ENCODE measurements around the gene JPT1.
A peak's percentile ranks its signal among the peaks of the same experiment; 100 is the strongest.
"Not testable (repeated sequence)": the region's sequence is repeated elsewhere in the genome, so short reads cannot be mapped to it uniquely, and the experiment has no call there.

The JPT1 gene

DNA sequence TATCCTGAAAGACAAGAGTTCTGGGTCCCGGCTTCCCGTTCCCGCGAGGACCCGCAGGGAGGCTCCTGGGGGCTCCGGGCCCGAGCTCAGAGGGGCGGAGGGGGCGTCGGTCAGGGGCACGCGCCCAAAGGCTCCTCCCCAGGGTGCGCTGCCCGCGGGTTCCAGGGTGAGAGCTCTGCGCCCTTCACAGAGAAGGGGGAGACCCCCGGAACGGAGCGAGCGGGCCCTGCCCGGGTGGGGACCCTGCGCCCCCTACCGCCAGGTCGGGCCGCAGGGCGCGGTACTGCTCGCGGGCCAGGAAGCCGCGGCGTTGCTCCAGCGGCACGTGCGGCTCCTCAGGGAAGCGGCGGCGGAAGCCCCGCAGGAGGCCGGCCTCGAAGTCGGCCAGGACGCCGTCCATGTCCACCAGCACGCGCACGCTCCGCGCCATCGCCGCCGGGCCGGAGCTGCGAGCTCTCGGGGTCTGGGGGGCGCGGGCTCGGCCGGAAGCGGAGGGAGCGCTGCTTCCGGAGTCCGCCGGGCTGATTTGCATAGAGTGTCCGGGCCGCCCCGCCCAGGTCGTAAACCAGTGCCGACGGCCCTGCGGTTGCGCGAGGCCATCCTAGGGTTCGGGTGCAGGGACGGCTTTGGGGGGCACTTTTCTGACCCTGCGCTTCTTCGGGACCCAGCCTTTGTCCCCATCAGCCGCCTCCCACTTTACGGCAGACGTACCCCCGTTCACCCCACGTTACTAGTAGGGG, 22.9 kb downstream of the JPT1 start, which contains the start of gene NT5C:
NT5C (minus strand) TSS at position 465 of the 740 bp plus-strand sequence; CDS start at position 430, 35 bp downstream.
- H3K27me3 ChIP-seq (replicated peaks; ENCODE audit: control insufficient read depth, insufficient read depth, low read length, poor library complexity, severe bottlenecking), result no peaks in the 10 kb centered on the region
- H3K4me3 ChIP-seq (ENCODE audit: insufficient read depth, low read depth, low read length, poor library complexity, severe bottlenecking), result peak within 1 kb of the TSS; percentile 90
- DNase-seq, result peak in 2 of 3 donors; percentile 24 to 51
- peaks cover 15% of the 10 kb centered on the region for H3K36me3 ChIP-seq (ENCODE audit: control insufficient read depth, insufficient read depth, low read length)
- peaks cover 11% of the 10 kb centered on the region for H3K4me1 ChIP-seq (ENCODE audit: control insufficient read depth, insufficient read depth, low read length, poor library complexity, severe bottlenecking)
- no peaks in the 10 kb centered on the region for H3K9me3 ChIP-seq (ENCODE audit: control insufficient read depth, low read length)
- peak within 1 kb of the TSS; percentile 71 for H3K27ac ChIP-seq (ENCODE audit: insufficient read depth, low read length, poor library complexity, severe bottlenecking)

DNA sequence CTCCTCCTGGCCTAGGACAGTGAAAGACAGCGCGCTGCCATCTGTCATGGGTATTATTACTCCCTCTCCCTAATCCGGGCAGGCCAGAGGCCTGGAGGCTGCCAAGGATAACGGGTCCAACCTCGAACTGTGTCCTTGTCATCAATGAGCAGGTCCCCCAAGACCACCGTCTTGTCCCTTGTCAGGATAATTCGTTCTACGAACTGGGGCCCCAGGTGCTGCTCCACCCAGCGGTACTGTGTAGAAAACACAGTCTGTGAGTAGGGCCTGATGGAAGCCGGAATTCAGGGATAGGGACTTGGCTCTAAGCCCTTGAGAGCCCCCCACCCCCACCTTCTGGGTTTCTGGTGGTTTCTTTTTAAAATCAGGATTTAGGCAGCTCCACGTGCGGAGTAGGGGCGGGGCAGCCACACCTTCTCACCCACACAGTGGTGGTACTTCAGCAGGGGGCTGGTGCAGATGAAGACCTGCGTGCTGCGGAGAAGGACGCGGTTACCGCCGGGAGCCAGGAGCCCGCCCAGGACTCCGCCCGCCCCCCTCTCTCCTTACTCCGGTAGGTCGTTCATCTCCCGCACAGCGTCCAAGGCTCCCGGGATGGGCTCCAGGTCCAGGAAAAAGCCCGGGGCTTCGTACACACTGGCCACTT, 23.6 kb downstream of the JPT1 start:
- Histone ChIP-seq H3K36me3 (ENCODE audit: control insufficient read depth, insufficient read depth, low read length) (peaks cover 14% of the 10 kb centered on the region), H3K27ac (ENCODE audit: insufficient read depth, low read length, poor library complexity, severe bottlenecking) (peak overlapping the region; percentile 71), H3K9me3 (ENCODE audit: control insufficient read depth, low read length) (no peaks in the 10 kb centered on the region), H3K4me1 (ENCODE audit: control insufficient read depth, insufficient read depth, low read length, poor library complexity, severe bottlenecking) (peaks cover 16% of the 10 kb centered on the region), H3K27me3 (replicated peaks; ENCODE audit: control insufficient read depth, insufficient read depth, low read length, poor library complexity, severe bottlenecking) (no peaks in the 10 kb centered on the region), H3K4me3 (ENCODE audit: insufficient read depth, low read depth, low read length, poor library complexity, severe bottlenecking) (peak overlapping the region; percentile 90)
- DNase-seq, result no peak

DNA sequence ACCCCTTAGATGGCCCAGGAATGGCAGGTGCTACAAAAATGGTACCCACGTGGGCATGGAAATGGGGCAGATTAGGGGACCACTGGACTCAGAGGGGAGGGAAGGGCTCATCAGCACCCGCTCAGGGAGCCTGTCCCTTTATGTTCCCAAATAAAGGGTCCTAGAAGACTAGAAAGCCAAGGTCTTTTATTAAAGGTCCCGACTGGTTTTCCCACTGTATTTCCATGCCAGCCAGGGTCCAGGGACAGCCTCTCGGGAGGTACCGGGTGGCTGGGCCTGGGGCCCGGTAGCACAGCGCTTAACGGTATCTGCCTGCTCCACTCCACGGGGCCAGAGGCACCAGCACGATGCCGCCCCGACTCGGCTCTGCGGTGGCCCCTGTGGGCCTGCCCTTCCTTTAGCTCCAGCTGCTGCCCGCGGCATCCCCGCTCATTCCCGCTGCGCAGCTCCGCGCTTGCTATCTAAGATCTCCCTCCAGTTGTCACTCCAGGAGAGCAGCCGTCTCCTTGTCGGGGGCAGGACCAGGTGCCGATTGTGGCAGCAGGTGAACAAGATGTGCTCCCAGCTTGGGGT, 24.2 kb downstream of the JPT1 start:
- DNase-seq, result no peak
- peak overlapping the region; percentile 90 for H3K4me3 ChIP-seq (ENCODE audit: insufficient read depth, low read depth, low read length, poor library complexity, severe bottlenecking)
- H3K9me3 ChIP-seq (ENCODE audit: control insufficient read depth, low read length), result no peaks in the 10 kb centered on the region
- peaks cover 20% of the 10 kb centered on the region for H3K4me1 ChIP-seq (ENCODE audit: control insufficient read depth, insufficient read depth, low read length, poor library complexity, severe bottlenecking)
- H3K36me3 ChIP-seq (ENCODE audit: control insufficient read depth, insufficient read depth, low read length), result peaks cover 8% of the 10 kb centered on the region
- H3K27me3 ChIP-seq (replicated peaks; ENCODE audit: control insufficient read depth, insufficient read depth, low read length, poor library complexity, severe bottlenecking), result no peaks in the 10 kb centered on the region
- peak overlapping the region; percentile 71 for H3K27ac ChIP-seq (ENCODE audit: insufficient read depth, low read length, poor library complexity, severe bottlenecking)

DNA sequence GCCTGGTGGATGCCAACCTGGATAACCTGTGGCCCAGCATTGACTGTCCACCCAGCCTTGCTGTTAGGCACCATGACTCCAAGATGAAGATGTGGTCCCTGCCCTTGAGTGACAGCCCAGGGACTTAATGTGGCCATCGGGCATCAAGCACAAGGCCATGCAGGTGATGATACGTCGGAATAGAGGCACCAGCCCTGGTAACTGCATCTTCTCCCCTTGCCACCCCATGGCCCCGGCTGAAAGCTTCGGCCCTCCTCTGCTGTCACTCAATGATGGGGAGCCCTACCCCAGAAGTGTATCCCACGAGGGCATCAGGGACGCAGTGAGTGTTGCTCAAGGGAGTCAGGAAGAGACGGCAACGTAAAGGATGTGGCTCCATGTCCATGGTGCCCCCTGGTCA, 24.7 kb downstream of the JPT1 start:
- Histone ChIP-seq H3K36me3 (ENCODE audit: control insufficient read depth, insufficient read depth, low read length) (peaks cover 8% of the 10 kb centered on the region), H3K4me1 (ENCODE audit: control insufficient read depth, insufficient read depth, low read length, poor library complexity, severe bottlenecking) (peaks cover 26% of the 10 kb centered on the region), H3K9me3 (ENCODE audit: control insufficient read depth, low read length) (no peaks in the 10 kb centered on the region), H3K27ac (ENCODE audit: insufficient read depth, low read length, poor library complexity, severe bottlenecking) (no peak overlapping the region), H3K4me3 (ENCODE audit: insufficient read depth, low read depth, low read length, poor library complexity, severe bottlenecking) (no peak overlapping the region), H3K27me3 (replicated peaks; ENCODE audit: control insufficient read depth, insufficient read depth, low read length, poor library complexity, severe bottlenecking) (no peaks in the 10 kb centered on the region)
- no peak for DNase-seq

DNA sequence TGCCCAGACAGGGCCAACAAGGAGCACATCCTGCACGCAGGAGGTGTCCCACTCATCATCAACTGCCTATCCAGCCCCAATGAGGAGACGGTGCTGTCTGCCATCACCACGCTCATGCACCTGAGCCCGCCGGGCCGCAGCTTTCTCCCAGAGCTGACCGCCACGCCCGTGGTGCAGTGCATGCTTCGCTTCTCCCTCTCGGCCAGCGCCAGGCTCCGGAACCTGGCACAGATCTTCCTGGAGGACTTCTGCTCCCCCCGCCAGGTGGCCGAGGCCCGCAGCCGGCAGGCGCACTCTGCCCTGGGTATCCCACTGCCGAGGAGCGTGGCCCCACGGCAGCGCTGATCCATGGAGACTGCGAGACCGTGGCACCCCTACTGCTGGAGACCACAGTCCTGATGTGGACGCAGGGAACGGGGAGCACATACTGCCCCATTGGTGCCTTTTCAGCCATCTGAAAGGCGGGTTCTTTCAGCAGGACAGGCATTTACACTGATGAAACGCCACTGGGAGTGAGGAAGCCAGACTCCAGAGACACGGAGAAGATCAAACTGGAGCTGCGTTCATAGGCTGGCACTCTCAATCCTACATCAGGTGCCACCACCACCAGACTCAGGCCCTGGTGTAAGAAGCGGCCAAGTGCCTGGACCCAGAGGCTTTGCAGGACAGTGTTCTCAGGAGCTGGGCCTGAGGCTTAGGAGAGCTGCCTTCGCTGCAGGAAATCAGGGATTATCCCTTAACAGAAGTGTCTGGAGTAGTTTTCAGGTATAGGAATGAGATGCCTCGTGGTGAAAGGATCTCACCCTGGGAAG, 25.4 kb downstream of the JPT1 start:
- no peaks in the 10 kb centered on the region for H3K9me3 ChIP-seq (ENCODE audit: control insufficient read depth, low read length)
- H3K4me1 ChIP-seq (ENCODE audit: control insufficient read depth, insufficient read depth, low read length, poor library complexity, severe bottlenecking), result peaks cover 33% of the 10 kb centered on the region
- peaks cover 8% of the 10 kb centered on the region for H3K36me3 ChIP-seq (ENCODE audit: control insufficient read depth, insufficient read depth, low read length)
- DNase-seq, result no peak
- no peaks in the 10 kb centered on the region for H3K27me3 ChIP-seq (replicated peaks; ENCODE audit: control insufficient read depth, insufficient read depth, low read length, poor library complexity, severe bottlenecking)
- H3K27ac ChIP-seq (ENCODE audit: insufficient read depth, low read length, poor library complexity, severe bottlenecking), result no peak overlapping the region
- H3K4me3 ChIP-seq (ENCODE audit: insufficient read depth, low read depth, low read length, poor library complexity, severe bottlenecking), result no peak overlapping the region

DNA sequence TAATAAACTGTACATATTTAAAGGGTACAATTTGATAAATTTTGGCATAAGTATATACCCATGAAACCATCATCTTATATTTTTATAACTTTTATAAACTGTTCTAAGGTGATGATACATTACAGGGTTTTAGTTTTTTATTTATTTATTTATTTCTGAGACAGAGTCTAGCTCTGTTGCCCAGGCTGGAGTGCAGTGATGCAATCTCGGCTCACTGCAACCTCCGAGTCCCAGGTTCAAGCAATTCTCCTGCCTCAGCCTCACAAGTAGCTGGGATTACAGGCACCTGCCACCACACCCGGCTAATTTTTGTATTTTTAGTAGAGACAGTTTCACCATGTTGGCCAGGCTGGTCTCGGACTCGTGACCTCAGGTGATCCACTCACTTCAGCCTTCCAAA, 26.4 kb downstream of the JPT1 start:
- peaks cover 37% of the 10 kb centered on the region for H3K4me1 ChIP-seq (ENCODE audit: control insufficient read depth, insufficient read depth, low read length, poor library complexity, severe bottlenecking)
- DNase-seq; H3K9me3 ChIP-seq (ENCODE audit: control insufficient read depth, low read length); H3K36me3 ChIP-seq (ENCODE audit: control insufficient read depth, insufficient read depth, low read length); H3K27me3 ChIP-seq (replicated peaks; ENCODE audit: control insufficient read depth, insufficient read depth, low read length, poor library complexity, severe bottlenecking); H3K27ac ChIP-seq (ENCODE audit: insufficient read depth, low read length, poor library complexity, severe bottlenecking); H3K4me3 ChIP-seq (ENCODE audit: insufficient read depth, low read depth, low read length, poor library complexity, severe bottlenecking): not testable (repeated sequence)

DNA sequence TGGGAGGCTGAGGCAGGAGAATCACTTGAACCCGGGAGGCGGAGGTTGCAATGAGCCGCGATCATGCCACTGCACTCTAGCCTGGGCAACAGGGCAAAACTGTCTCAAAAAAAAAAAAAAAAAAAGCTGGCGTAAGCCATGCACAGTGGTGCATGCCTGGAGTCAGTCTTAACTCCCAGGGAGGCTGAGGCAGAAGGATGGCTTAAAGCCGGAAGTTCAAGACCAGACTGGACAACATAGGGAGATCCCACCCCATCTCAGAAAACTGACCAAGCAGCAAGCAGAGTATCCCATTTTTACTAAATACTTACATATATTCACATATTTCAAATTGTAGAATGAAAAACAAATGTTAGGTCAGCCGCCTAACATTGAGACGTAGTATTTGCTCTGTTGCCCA, 27.4 kb downstream of the JPT1 start:
- peaks cover 8% of the 10 kb centered on the region for H3K36me3 ChIP-seq (ENCODE audit: control insufficient read depth, insufficient read depth, low read length)
- DNase-seq, result no peak
- no peak overlapping the region for H3K27ac ChIP-seq (ENCODE audit: insufficient read depth, low read length, poor library complexity, severe bottlenecking)
- peaks cover 37% of the 10 kb centered on the region for H3K4me1 ChIP-seq (ENCODE audit: control insufficient read depth, insufficient read depth, low read length, poor library complexity, severe bottlenecking)
- H3K9me3 ChIP-seq (ENCODE audit: control insufficient read depth, low read length), result no peaks in the 10 kb centered on the region
- H3K4me3 ChIP-seq (ENCODE audit: insufficient read depth, low read depth, low read length, poor library complexity, severe bottlenecking), result no peak overlapping the region
- no peaks in the 10 kb centered on the region for H3K27me3 ChIP-seq (replicated peaks; ENCODE audit: control insufficient read depth, insufficient read depth, low read length, poor library complexity, severe bottlenecking)

DNA sequence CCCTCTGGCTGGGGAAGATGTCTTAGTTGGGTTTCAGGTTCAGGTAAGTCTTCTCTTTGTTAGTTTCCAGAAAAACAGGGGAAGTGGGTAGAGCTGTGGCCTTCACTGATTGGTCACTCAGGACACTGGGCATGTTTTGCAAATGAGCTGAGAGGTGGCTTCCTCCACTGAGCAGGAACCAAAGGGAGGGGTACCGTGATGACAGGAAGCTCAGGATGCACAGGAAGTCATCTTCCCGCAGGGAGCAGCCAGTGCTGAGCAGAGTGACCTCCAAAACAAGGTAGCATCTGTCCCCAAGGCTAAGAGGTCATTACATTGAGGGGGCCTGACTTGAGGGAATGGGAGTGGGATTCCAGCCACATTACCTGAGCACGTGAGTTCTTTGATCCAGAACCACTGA, 28.3 kb downstream of the JPT1 start:
- DNase-seq, result no peak
- peaks cover 37% of the 10 kb centered on the region for H3K4me1 ChIP-seq (ENCODE audit: control insufficient read depth, insufficient read depth, low read length, poor library complexity, severe bottlenecking)
- no peaks in the 10 kb centered on the region for H3K27me3 ChIP-seq (replicated peaks; ENCODE audit: control insufficient read depth, insufficient read depth, low read length, poor library complexity, severe bottlenecking)
- H3K4me3 ChIP-seq (ENCODE audit: insufficient read depth, low read depth, low read length, poor library complexity, severe bottlenecking), result no peak overlapping the region
- no peak overlapping the region for H3K27ac ChIP-seq (ENCODE audit: insufficient read depth, low read length, poor library complexity, severe bottlenecking)
- no peaks in the 10 kb centered on the region for H3K9me3 ChIP-seq (ENCODE audit: control insufficient read depth, low read length)
- peaks cover 11% of the 10 kb centered on the region for H3K36me3 ChIP-seq (ENCODE audit: control insufficient read depth, insufficient read depth, low read length)

DNA sequence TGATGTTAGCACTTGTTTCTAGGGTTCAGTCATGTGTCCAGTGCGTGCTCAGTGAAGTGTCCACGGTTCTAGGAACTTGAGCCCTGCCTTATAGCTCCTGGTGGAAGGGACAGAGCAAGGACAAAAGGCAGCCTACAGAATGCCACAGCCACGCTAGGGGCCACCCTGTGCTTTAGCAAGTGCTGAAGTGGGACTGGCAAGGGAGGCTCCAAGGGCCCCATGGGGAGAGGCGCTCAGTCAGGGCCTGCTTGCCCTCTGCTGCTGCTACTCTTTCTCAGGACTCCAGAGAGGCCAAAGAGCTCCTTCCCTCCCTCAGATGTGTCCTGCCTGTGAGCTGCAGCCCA, 29.5 kb downstream of the JPT1 start:
- no peak for DNase-seq
- Histone ChIP-seq H3K27ac (ENCODE audit: insufficient read depth, low read length, poor library complexity, severe bottlenecking) (peak overlapping the region; percentile 37), H3K9me3 (ENCODE audit: control insufficient read depth, low read length) (no peaks in the 10 kb centered on the region), H3K27me3 (replicated peaks; ENCODE audit: control insufficient read depth, insufficient read depth, low read length, poor library complexity, severe bottlenecking) (no peaks in the 10 kb centered on the region), H3K4me1 (ENCODE audit: control insufficient read depth, insufficient read depth, low read length, poor library complexity, severe bottlenecking) (peaks cover 26% of the 10 kb centered on the region), H3K4me3 (ENCODE audit: insufficient read depth, low read depth, low read length, poor library complexity, severe bottlenecking) (no peak overlapping the region), H3K36me3 (ENCODE audit: control insufficient read depth, insufficient read depth, low read length) (peaks cover 12% of the 10 kb centered on the region)

Data from effector memory CD4-positive, alpha-beta T cell (primary cell).